H1 (cell line): ENCODE measurements around the gene SV2C. TPM values are rescaled to one million over a fixed set of nuclear protein-coding genes. Genes with fewer than 3 reads are reported as not detected.

ENCODE experiments used
- CTCF ChIA-PET: fragments of 300-600 bp; sonication (Branson Sonifier 250); formaldehyde crosslinking; loops from one replicate; lab custom pipeline; 2021; ENCODE audit not compliant: partially characterized antibody; lab: Charles Lee
- POLR2A ChIA-PET: fragments of 300-600 bp; sonication (Branson Sonifier 250); formaldehyde crosslinking; loops from one replicate; lab custom pipeline; 2021; ENCODE audit warnings: inconsistent platforms; ENCODE audit not compliant: partially characterized antibody; lab: Charles Lee
- DNase-seq, 2 experiments: peaks; one replicate each; pipeline versions ENCODE4 v3.0.0 to v3.0.0-alpha.2; 2010 to 2022; ENCODE audit warnings: low spot score in 2 of 2, low read depth in 1 of 2, mixed read lengths in 1 of 2
- FAIRE-seq: peaks from 2 replicates; lab custom pipeline; 2011; peaks lifted over from hg19 to GRCh38; lab: Jason Lieb, UNC
- H2AFZ ChIP-seq: 2 replicates; pipeline ENCODE4 v1.8.1; 2012; ENCODE audit warnings: low read length, inconsistent platforms
- H2AK5ac ChIP-seq: 2 replicates; pipeline ENCODE4 v1.6.1; 2013; ENCODE audit warnings: low read depth, low read length
- H2BK120ac ChIP-seq: replicated peaks from 2 replicates; pipeline ENCODE3; 2013; ENCODE audit warnings: low read depth, low read length, inconsistent platforms
- H2BK12ac ChIP-seq: 2 replicates; pipeline ENCODE4 v1.6.1; 2013; ENCODE audit warnings: low read depth, low read length
- H2BK15ac ChIP-seq: 2 replicates; pipeline ENCODE4 v1.6.1; 2013; ENCODE audit warnings: low read length
- H2BK20ac ChIP-seq: 2 replicates; pipeline ENCODE4 v1.6.1; 2013; ENCODE audit warnings: low read length
- H2BK5ac ChIP-seq: 2 replicates; pipeline ENCODE4 v1.6.1; 2013; ENCODE audit warnings: low read depth, low read length
- H3K14ac ChIP-seq: 2 replicates; pipeline ENCODE4 v1.6.1; 2013; ENCODE audit warnings: inconsistent platforms; ENCODE audit not compliant: insufficient read length
- H3K18ac ChIP-seq: 2 replicates; pipeline ENCODE4 v1.6.1; 2013; ENCODE audit warnings: low read length; ENCODE audit errors: extremely low read depth
- H3K23ac ChIP-seq: 2 replicates; pipeline ENCODE4 v1.6.1; 2013; ENCODE audit warnings: inconsistent platforms; ENCODE audit not compliant: insufficient read length
- H3K23me2 ChIP-seq: 2 replicates; pipeline ENCODE4 v1.6.1; 2013; ENCODE audit warnings: low read depth, low read length
- H3K27ac ChIP-seq: 2 replicates; pipeline ENCODE4 v1.6.1; 2011; ENCODE audit warnings: low read depth, low read length, inconsistent platforms
- H3K27me3 ChIP-seq, 4 experiments: replicated peaks in 1 of 4; 1 replicate in 1 of 4; 2 replicates in 3 of 4; pipeline versions ENCODE4 v1.6.1 to v1.8.1; 2011 to 2013; ENCODE audit warnings: low read length in 3 of 4, mild to moderate bottlenecking in 3 of 4, inconsistent platforms in 2 of 4, mixed read lengths in 2 of 4, moderate library complexity in 1 of 4; ENCODE audit not compliant: control insufficient read depth in 3 of 4, insufficient read depth in 3 of 4; ENCODE audit errors: extremely low read depth in 1 of 4
- H3K36me3 ChIP-seq, 4 experiments: 2 replicates each; pipeline versions ENCODE4 v1.6.1 to v1.8.1; 2011 to 2013; ENCODE audit warnings: mild to moderate bottlenecking in 4 of 4, low read length in 3 of 4, moderate library complexity in 2 of 4, control low read depth in 1 of 4, inconsistent platforms in 1 of 4; ENCODE audit not compliant: insufficient read depth in 4 of 4, control insufficient read depth in 2 of 4
- H3K4ac ChIP-seq: replicated peaks from 2 replicates; pipeline ENCODE3; 2013; ENCODE audit warnings: low read length, low read depth, mixed read lengths, inconsistent platforms; ENCODE audit not compliant: insufficient read length
- H3K4me1 ChIP-seq, 4 experiments: replicated peaks in 1 of 4; 1 replicate in 1 of 4; 2 replicates in 3 of 4; pipeline versions ENCODE4 v1.6.1 to v1.8.1; 2011 to 2013; ENCODE audit warnings: low read length in 3 of 4, inconsistent platforms in 2 of 4, mixed read lengths in 1 of 4; ENCODE audit not compliant: insufficient read depth in 4 of 4, control insufficient read depth in 3 of 4
- H3K4me2 ChIP-seq, 2 experiments: 2 replicates each; pipeline versions ENCODE4 v1.6.1 to v1.8.1; 2011 to 2013; ENCODE audit warnings: low read depth in 2 of 2, low read length in 2 of 2, control low read depth in 1 of 2, inconsistent platforms in 1 of 2, mild to moderate bottlenecking in 1 of 2; ENCODE audit not compliant: insufficient read depth in 1 of 2
- H3K4me3 ChIP-seq, 4 experiments: fragments of 200-600, 300-600 bp in 1 of 4; sonication (generic), shearing (Covaris generic), sonication (Bioruptor Twin) in 1 of 4; 2 replicates each; pipeline versions ENCODE4 v1.5.1 to v1.8.1; 2011 to 2016; ENCODE audit warnings: low read length in 4 of 4, low read depth in 3 of 4, control low read depth in 2 of 4, inconsistent platforms in 2 of 4, mild to moderate bottlenecking in 2 of 4, mixed read lengths in 1 of 4, moderate library complexity in 1 of 4; ENCODE audit not compliant: insufficient read depth in 2 of 4; ENCODE audit errors: extremely low read depth in 1 of 4
- H3K56ac ChIP-seq: replicated peaks from 2 replicates; pipeline ENCODE3; 2013; ENCODE audit warnings: low read depth, mild to moderate bottlenecking, mixed read lengths, low read length, inconsistent platforms; ENCODE audit not compliant: insufficient read length
- H3K79me1 ChIP-seq: 2 replicates; pipeline ENCODE4 v1.6.1; 2013; ENCODE audit warnings: low read depth, low read length, control low read depth
- H3K79me2 ChIP-seq, 2 experiments: 2 replicates each; pipeline versions ENCODE4 v1.6.1 to v1.8.1; 2012 to 2013; ENCODE audit warnings: low read length in 2 of 2, mild to moderate bottlenecking in 2 of 2, inconsistent platforms in 1 of 2; ENCODE audit not compliant: insufficient read depth in 2 of 2, control insufficient read depth in 1 of 2
- H3K9ac ChIP-seq, 4 experiments: replicated peaks in 1 of 4; 1 replicate in 1 of 4; 2 replicates in 3 of 4; pipeline versions ENCODE4 v1.6.1 to v1.8.1; 2011 to 2013; ENCODE audit warnings: low read depth in 3 of 4, low read length in 3 of 4, control low read depth in 2 of 4, mild to moderate bottlenecking in 2 of 4, moderate library complexity in 2 of 4, inconsistent platforms in 1 of 4; ENCODE audit errors: extremely low read depth in 1 of 4
- H3K9me3 ChIP-seq, 2 experiments: 2 replicates each; pipeline versions ENCODE4 v1.6.1 to v1.8.1; 2012 to 2013; ENCODE audit warnings: mild to moderate bottlenecking in 2 of 2, moderate library complexity in 2 of 2, control low read depth in 1 of 2, inconsistent platforms in 1 of 2, low read depth in 1 of 2, low read length in 1 of 2, mixed read lengths in 1 of 2; ENCODE audit not compliant: insufficient read depth in 2 of 2
- H4K20me1 ChIP-seq, 2 experiments: replicated peaks in 1 of 2; 2 replicates each; pipeline versions ENCODE3 to v1.8.1; 2011 to 2013; ENCODE audit warnings: inconsistent platforms in 2 of 2, low read length in 2 of 2, mild to moderate bottlenecking in 1 of 2; ENCODE audit not compliant: insufficient read depth in 2 of 2, control insufficient read depth in 1 of 2
- H4K5ac ChIP-seq: 2 replicates; pipeline ENCODE4 v1.6.1; 2013; ENCODE audit warnings: low read length, low read depth, mixed read lengths, inconsistent platforms; ENCODE audit not compliant: insufficient read length
- H4K8ac ChIP-seq: 2 replicates; pipeline ENCODE4 v1.8.0; 2013; ENCODE audit warnings: mild to moderate bottlenecking, moderate library complexity, low read length, inconsistent platforms; ENCODE audit not compliant: insufficient read depth; ENCODE audit errors: extremely low read depth
- H4K91ac ChIP-seq: replicated peaks from 2 replicates; pipeline ENCODE3; 2013; ENCODE audit warnings: low read length, mixed read lengths, inconsistent platforms; ENCODE audit not compliant: insufficient read length
- HDAC2 ChIP-seq, 2 experiments: fragments of 300-600 bp in 1 of 2; sonication (generic) in 1 of 2; IDR thresholded peaks; 2 replicates each; pipeline ENCODE4 v1.6.1; 2011 to 2012; ENCODE audit warnings: low read depth in 2 of 2, low read length in 2 of 2, mild to moderate bottlenecking in 2 of 2, moderate library complexity in 2 of 2, borderline replicate concordance in 1 of 2, inconsistent platforms in 1 of 2
- WGBS, 2 experiments: shearing (Covaris generic) in 1 of 2; methylation state at CpG; one replicate each; pipeline versions ENCODE4 v1.1.6 to v1.1.7; 2013 to 2015; ENCODE audit warnings: low lambda C conversion rate in 2 of 2, mixed read lengths in 2 of 2, inconsistent platforms in 1 of 2, low coverage in 1 of 2, missing lambda C conversion rate in 1 of 2; ENCODE audit not compliant: insufficient replicate concordance in 2 of 2, insufficient coverage in 1 of 2, insufficient read length in 1 of 2; ENCODE audit errors: extremely low coverage in 1 of 2, missing lambda C conversion rate in 1 of 2; 5-methylcytosine and 5-hydroxymethylcytosine counted together
- polyA plus RNA-seq, 7 experiments: library from polyadenylated mRNA; depleted of rRNA in 3 of 7; stranded (reverse) in 5 of 7; unstranded in 2 of 7; fragments of >200 nt in 5 of 7; fragments of 200-250 nt in 2 of 7; gene quantifications; 1 replicate in 5 of 7; 2 replicates in 1 of 7; 4 replicates in 1 of 7; pipeline versions ENCODE4 v1.2.1 to v1.2.3, GENCODE V29; 2011 to 2013; ENCODE audit warnings: missing spikeins in 2 of 7, mixed read lengths in 2 of 7
- total RNA-seq: library from RNA; stranded (reverse); fragmentation: NEBNext Ultra II Directional; extraction: Animal tissue kit (Norgen Biotek cat#: 25700); gene quantifications from 2 replicates; pipeline ENCODE4 v1.2.1, GENCODE V29; 2021

SV2C gene
- total and polyA plus RNA-seq, 2 of the 8 experiments (the other 6 are each of a cell fraction or from before 2014, with no cell fraction given) = 0.08 to 0.24 TPM

DNA sequence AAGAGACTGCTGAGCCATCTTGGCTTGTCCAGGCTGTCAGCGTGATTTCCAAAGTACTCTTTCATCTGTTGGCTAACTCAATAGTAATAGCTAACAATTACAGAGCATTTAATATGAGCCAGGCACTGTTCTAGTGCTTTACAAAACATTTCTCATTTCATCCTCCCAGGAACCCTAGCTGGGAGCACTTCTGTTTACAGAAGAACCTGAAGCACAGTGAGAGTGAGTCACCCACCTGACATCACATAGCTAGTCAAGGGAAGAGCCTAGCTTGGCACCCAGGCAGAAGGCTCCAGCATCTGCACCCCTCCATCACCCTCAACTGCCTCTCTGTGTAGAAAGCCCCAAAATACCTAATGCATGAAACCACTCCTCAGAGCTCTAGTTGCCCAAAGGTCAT is 262.4 kb downstream of the SV2C start:
- Histone ChIP-seq H3K79me2 (no peaks in the 10 kb centered on the region), H2BK5ac (no peak overlapping the region), H4K91ac (no peak overlapping the region), H3K18ac (no peak overlapping the region), H2BK15ac (no peak overlapping the region), H3K9ac (no peak overlapping the region), H2AFZ (0 out of 2 replicates have a peak overlapping the region, but pooled peaks have one; percentile 41), H3K56ac (no peak overlapping the region), H3K27me3 (no peaks in the 10 kb centered on the region), H2AK5ac (no peak overlapping the region), H3K14ac (no peak overlapping the region), H4K20me1 (no peaks in the 10 kb centered on the region), H3K4me2 (no peak overlapping the region), H2BK12ac (no peak overlapping the region), H3K79me1 (no peaks in the 10 kb centered on the region), H3K23ac (no peak overlapping the region), H4K5ac (no peak overlapping the region), H4K8ac (no peak overlapping the region), H3K27ac (no peak overlapping the region), H3K36me3 (no peaks in the 10 kb centered on the region), H3K9me3 (no peaks in the 10 kb centered on the region), H2BK20ac (no peak overlapping the region), H3K23me2 (no peaks in the 10 kb centered on the region), H2BK120ac (no peak overlapping the region), H3K4ac (no peak overlapping the region), H3K4me1 (peaks cover 2 to 6% (median 3%) of the 10 kb centered on the region in 4 experiments; a peak in 4 of 7 replicates), H3K4me3 (no peak overlapping the region)
- ChIA-PET POLR2A (no interaction called here), CTCF (interaction anchor here (0.9 to 2.1 kb wide), 5 partner anchors 12 to 256 kb away, joined by 3 to 9 read pairs (median 5); no protein-coding TSS in a partner anchor)
- 88% methylated on average over 1 of the region's 1 CpG; no CpG with 5 or more reads in 1 of the 2 experiments for WGBS, 2 experiments
- FAIRE-seq = no peak
- TF ChIP-seq HDAC2 (IDR thresholded peaks at IDR 0.05; ENCODE audit: borderline replicate concordance in 1 of 2, low read depth in 2 of 2, low read length in 2 of 2) = no peak
- DNase-seq = no peak
